NCI-H82 treated with DMSO at 0.1 percent for 48 hours (cell line): ENCODE results near the gene ISCU.
A peak's percentile ranks its signal among the peaks of the same experiment; 100 is the strongest.
"Not testable (repeated sequence)": the region's sequence is repeated elsewhere in the genome, so short reads cannot be mapped to it uniquely, and the experiment has no call there.

Source experiments
- DNase-seq: peaks from one replicate; lab custom pipeline; 2025; ENCODE audit not compliant: unreplicated experiment; lab: John Stamatoyannopoulos, UW

Gene ISCU

DNA sequence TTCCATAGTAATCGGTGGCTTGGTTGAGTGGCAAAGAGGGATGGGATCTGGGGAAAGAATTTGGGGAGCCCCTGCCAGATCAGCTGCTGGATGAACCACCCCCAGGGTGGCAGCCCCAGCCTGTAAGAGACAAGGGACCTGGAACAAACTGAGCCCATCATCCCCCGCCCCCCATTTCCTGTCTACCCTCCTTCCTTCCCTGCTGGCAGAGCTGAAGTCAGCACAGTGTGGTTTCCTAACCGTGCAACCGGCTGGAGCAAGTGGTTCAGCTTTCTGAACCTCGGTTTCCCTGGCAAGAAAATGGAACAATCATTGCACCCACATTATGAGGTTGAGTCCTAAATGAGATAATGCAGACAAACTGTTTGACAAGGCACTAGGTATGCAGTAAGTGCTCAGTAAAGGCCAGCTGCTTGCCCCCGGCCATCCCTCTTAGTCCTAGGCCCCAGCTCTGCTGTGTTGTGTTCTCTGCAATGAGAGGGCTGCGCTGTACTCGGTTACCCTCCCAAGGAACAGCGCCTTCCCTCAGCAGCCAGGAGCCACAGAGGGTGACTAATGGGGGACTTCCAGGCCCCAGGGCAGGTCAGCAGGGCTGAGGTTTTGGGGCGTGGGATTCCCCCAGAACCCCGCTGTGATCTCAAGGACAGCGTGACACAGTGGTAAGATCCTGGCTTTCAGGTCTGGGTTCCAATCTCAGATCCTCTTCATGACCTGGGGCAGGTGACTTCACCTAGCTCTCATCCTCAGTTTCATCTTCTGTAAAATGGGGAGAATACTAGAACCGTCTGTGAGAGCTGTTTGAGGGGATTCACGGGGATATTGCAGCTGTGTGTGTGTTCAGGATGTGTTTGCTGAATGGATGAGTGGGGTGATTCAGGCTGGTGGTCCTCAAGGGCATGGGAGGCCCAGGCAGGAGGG is 54.8 kb downstream of the ISCU start:
- DNase-seq = no peak

DNA sequence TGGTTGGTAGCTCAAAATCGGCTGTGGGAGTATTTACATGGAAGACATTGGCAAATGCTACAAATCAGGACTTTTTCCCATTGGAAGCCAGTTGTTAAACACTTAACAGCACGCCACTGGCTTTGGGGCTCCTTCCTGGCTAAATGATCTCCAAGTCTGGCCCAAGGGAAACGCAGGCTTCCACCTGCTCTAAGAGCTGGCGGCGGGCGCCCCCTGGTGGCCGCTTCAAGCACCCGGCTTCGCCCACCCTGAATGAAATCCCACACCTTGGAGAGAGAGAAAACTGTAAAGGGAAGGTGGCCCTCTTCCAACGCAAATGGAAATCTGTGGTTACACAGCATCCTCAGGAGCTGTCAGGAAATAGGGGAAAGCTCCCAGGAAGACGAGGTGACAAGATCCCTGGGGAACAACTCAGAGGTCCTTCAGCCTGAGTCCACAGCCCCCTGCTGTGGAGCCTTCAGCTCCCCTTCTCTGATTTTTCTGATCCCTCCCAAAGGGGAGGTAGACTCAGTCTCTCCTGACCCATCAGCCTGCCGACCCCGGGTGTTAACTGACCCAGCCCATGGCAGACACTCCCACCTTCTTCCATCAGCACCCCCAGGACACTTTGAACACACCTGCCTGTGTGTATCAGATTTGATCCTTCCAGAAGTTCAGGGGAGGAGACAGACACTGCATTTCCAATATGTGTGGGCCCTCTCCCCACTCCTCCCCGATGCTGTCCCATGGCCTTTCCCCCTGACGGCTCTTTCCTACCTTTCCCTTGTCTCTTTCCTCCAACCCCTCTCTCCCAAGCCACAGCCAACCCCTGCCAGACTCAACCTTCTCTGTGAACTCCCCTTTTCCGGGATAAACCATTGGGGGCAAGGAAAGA is 55.9 kb downstream of the ISCU start:
- DNase-seq = peak; percentile 16

DNA sequence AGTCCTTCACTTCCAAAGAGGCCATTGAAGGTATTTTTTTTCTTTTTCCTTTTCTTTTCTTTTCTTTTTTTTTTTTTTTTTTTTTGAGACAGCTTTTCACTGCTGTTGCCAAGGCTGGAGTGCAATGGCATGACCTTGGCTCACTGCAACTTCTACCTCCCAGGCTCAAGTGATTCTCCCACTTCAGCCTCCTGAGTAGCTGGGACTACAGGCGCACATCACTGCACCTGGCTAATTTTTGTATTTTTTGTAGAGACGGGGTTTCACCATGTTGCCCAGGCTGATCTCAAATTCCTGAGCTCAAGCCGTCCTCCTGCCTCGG is 56.5 kb downstream of the ISCU start:
- DNase-seq = not testable (repeated sequence)
